GM12878 (cell line): ENCODE measurements around the gene SOX2. TPM values are rescaled to one million over a fixed set of nuclear protein-coding genes. Genes with fewer than 3 reads are reported as not detected.

ENCODE experiments used
- ATAC-seq: fragments of 200-7000 bp; cut with Tn5 transposase; 3 replicates; pipeline ENCODE4 v1.9.1; 2020; ENCODE audit warnings: mild to moderate bottlenecking, moderate library complexity
- BruUV-seq: library from RNA; stranded (reverse); fragments of 400-500 nt; replicated peaks from 2 replicates; lab custom pipeline; 2021; lab: Mats Ljungman, UMichigan
- CTCF ChIA-PET: fragments of 300-600 bp; sonication (Branson Sonifier 250); formaldehyde crosslinking; extraction: SDS; loops from one replicate; lab custom pipeline; 2021; ENCODE audit warnings: inconsistent platforms; lab: Yijun Ruan, JAX
- POLR2A ChIA-PET: fragments of 350-600 bp; formaldehyde crosslinking; extraction: SDS; loops from one replicate; lab custom pipeline; 2021; ENCODE audit warnings: inconsistent platforms; lab: Charles Lee
- RAD21 ChIA-PET: fragments of 300-600 bp; sonication (Branson Sonifier 250); formaldehyde crosslinking; loops from one replicate; lab custom pipeline; 2023; ENCODE audit warnings: antibody characterized with exemption; ENCODE audit not compliant: unreplicated experiment; lab: Charles Lee
- SMC1A ChIA-PET: fragments of 300-600 bp; sonication (Branson Sonifier 250); formaldehyde crosslinking; loops from one replicate; lab custom pipeline; 2023; ENCODE audit not compliant: unreplicated experiment, uncharacterized antibody; lab: Charles Lee
- DNase-seq: peaks from one replicate; pipeline ENCODE4 v3.0.0-alpha.2; 2011; ENCODE audit warnings: low read depth, low spot score
- FAIRE-seq: peaks from 3 replicates; lab custom pipeline; 2011; peaks lifted over from hg19 to GRCh38; lab: Jason Lieb, UNC
- H2AFZ ChIP-seq: 2 replicates; pipeline ENCODE4 v1.6.0; 2011; ENCODE audit warnings: low read depth, low read length, control low read depth; ENCODE audit not compliant: control insufficient read depth
- H3K27ac ChIP-seq: 2 replicates; pipeline ENCODE4 v1.5.1; 2011; ENCODE audit warnings: control low read depth; ENCODE audit not compliant: control insufficient read depth, insufficient read depth
- H3K27me3 ChIP-seq, 2 experiments: replicated peaks in 1 of 2; 2 replicates each; pipeline versions ENCODE4 v1.6.0 to v1.6.1; 2011; ENCODE audit warnings: low read length in 1 of 2; ENCODE audit not compliant: control insufficient read depth in 2 of 2, insufficient read depth in 2 of 2
- H3K36me3 ChIP-seq, 2 experiments: 2 replicates each; pipeline ENCODE4 v1.5.1; 2011; ENCODE audit warnings: low read length in 1 of 2; ENCODE audit not compliant: control insufficient read depth in 2 of 2, insufficient read depth in 2 of 2
- H3K4me1 ChIP-seq: 2 replicates; pipeline ENCODE4 v1.6.1; 2011; ENCODE audit warnings: mild to moderate bottlenecking, low read length, moderate library complexity, mixed read lengths; ENCODE audit not compliant: control insufficient read depth, insufficient read depth
- H3K4me2 ChIP-seq: 2 replicates; pipeline ENCODE4 v1.6.0; 2011; ENCODE audit warnings: control low read depth; ENCODE audit not compliant: control insufficient read depth, insufficient read depth
- H3K4me3 ChIP-seq: fragments of 200-600 bp; sonication (generic); 2 replicates; pipeline ENCODE4 v1.5.1; 2016
- H3K79me2 ChIP-seq: 2 replicates; pipeline ENCODE4 v1.6.0; 2011; ENCODE audit warnings: low read length; ENCODE audit not compliant: control insufficient read depth, insufficient read depth
- H3K9ac ChIP-seq: 2 replicates; pipeline ENCODE4 v1.8.0; 2011; ENCODE audit warnings: low read length, control low read depth, mixed read lengths; ENCODE audit not compliant: control insufficient read depth, insufficient read depth
- H3K9me3 ChIP-seq: replicated peaks from 3 replicates; pipeline ENCODE4 v1.5.1; 2011; ENCODE audit warnings: mild to moderate bottlenecking, low read length; ENCODE audit not compliant: control insufficient read depth, insufficient read depth
- H4K20me1 ChIP-seq: 2 replicates; pipeline ENCODE4 v1.6.0; 2011; ENCODE audit not compliant: control insufficient read depth, insufficient read depth
- ESRRA ChIP-seq: IDR thresholded peaks from 2 replicates; pipeline ENCODE4 v1.6.1; 2012; ENCODE audit warnings: mild to moderate bottlenecking, low read length, improper control_type of control experiment
- KLF5 ChIP-seq: fragments of 450-650 bp; IDR thresholded peaks from 2 replicates; pipeline ENCODE4 v1.6.1; 2014; ENCODE audit warnings: mild to moderate bottlenecking; ENCODE audit not compliant: partially characterized antibody
- MEF2A ChIP-seq: IDR thresholded peaks from 2 replicates; pipeline ENCODE4 v1.6.1; 2011; ENCODE audit warnings: low read depth, mild to moderate bottlenecking, low read length, moderate library complexity; ENCODE audit not compliant: insufficient read depth
- STAT3 ChIP-seq: IDR thresholded peaks from 2 replicates; pipeline ENCODE4 v1.6.1; 2011; ENCODE audit warnings: low read depth, low read length, improper control_type of control experiment
- TCF3 ChIP-seq: IDR thresholded peaks from 2 replicates; pipeline ENCODE4 v1.6.1; 2012; ENCODE audit warnings: low read depth, mild to moderate bottlenecking, low read length, borderline replicate concordance; ENCODE audit not compliant: insufficient read depth
- WGBS: methylation state at CpG from one replicate; pipeline ENCODE4 v1.1.6; 2016; ENCODE audit warnings: low lambda C conversion rate; ENCODE audit not compliant: insufficient replicate concordance, insufficient coverage; ENCODE audit errors: missing lambda C conversion rate; 5-methylcytosine and 5-hydroxymethylcytosine counted together
- in situ Hi-C: fragments of 300-500 bp; cut with MboI; formaldehyde crosslinking; loops from 9 replicates; pipeline ENCODE4 v1.14.3; 2018; ENCODE audit warnings: mixed read lengths
- intact Hi-C: fragments of 100-400 bp; cut with micrococcal nuclease; formaldehyde crosslinking; loops from one replicate; pipeline ENCODE4 v1.14.2; 2022; ENCODE audit not compliant: unreplicated experiment
- polyA plus RNA-seq, 11 experiments: library from polyadenylated mRNA; depleted of rRNA in 4 of 11; unstranded in 6 of 11; stranded (reverse) in 5 of 11; fragments of >200 nt; fragmentation: Nextera tagmentation in 4 of 11; fragmentation: Illumina TruSeq in 1 of 11; extraction: Ambion mirVana in 4 of 11; extraction: Trizol in 1 of 11; gene quantifications; 1 replicate in 1 of 11; 2 replicates in 10 of 11; pipeline versions ENCODE4 v1.2.1 to v1.2.3, GENCODE V29; 2011 to 2016; ENCODE audit warnings: inconsistent platforms in 2 of 11, missing spikeins in 2 of 11, low read depth in 1 of 11
- total RNA-seq, 4 experiments: library from RNA; depleted of rRNA in 3 of 4; stranded (reverse); fragments of >200 nt in 3 of 4; fragmentation: Illumina TruSeq in 1 of 4; extraction: Trizol in 1 of 4; gene quantifications; 2 replicates each; pipeline versions ENCODE4 v1.2.1 to v1.2.3, GENCODE V29; 2013 to 2021
- TF ChIP-seq, protein P1 (sequence below): IDR thresholded peaks from 2 replicates; pipeline ENCODE4 v1.6.1; 2012; ENCODE audit warnings: improper control_type of control experiment, low read depth, low read length; ENCODE audit not compliant: insufficient replicate concordance

The SOX2 gene
- total and polyA plus RNA-seq, 10 of the 15 experiments (the other 5 are each of a cell fraction or from before 2014, with no cell fraction given) = 0.06 to 0.10 (median 0.07) TPM; not detected in 6

DNA sequence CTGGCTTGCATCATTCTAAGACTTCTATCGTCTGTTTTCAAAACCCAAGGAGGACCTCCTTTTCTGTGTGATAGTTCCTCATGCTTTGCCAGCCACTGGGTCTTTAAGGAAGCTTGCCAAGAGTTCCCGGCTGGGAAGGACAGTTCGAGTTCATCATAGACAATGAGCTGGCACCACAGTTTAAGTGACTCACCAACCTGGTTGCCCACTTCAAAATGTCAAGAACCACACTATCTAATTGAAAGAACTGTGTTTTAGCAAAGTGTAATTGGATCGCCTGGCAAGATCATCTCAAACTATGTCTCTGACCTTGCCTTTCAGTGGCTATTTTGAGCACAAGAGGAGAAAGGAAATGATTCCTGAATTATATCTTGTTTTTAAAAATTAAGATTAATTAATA, 27.9 kb downstream of the SOX2 start:
- H3K4me2 ChIP-seq = no peak overlapping the region
- H2AFZ ChIP-seq = no peak overlapping the region
- no peaks in the 10 kb centered on the region for H3K27me3 ChIP-seq
- DNase-seq (no peak), ATAC-seq (no peak), FAIRE-seq (no peak)
- CTCF ChIA-PET = no interaction called here
- SMC1A ChIA-PET = no interaction called here
- intact Hi-C loops = no loop called here
- H3K36me3 ChIP-seq = no peaks in the 10 kb centered on the region
- no peaks in the 10 kb centered on the region for H4K20me1 ChIP-seq
- BruUV-seq = no TSS peak
- 58% methylated on average over 4 of the region's 4 CpGs for WGBS
- TF ChIP-seq MEF2A (no peak), TCF3 (no peak), STAT3 (no peak), KLF5 (no peak), ESRRA (no peak)
- TF ChIP-seq, protein P1, sequence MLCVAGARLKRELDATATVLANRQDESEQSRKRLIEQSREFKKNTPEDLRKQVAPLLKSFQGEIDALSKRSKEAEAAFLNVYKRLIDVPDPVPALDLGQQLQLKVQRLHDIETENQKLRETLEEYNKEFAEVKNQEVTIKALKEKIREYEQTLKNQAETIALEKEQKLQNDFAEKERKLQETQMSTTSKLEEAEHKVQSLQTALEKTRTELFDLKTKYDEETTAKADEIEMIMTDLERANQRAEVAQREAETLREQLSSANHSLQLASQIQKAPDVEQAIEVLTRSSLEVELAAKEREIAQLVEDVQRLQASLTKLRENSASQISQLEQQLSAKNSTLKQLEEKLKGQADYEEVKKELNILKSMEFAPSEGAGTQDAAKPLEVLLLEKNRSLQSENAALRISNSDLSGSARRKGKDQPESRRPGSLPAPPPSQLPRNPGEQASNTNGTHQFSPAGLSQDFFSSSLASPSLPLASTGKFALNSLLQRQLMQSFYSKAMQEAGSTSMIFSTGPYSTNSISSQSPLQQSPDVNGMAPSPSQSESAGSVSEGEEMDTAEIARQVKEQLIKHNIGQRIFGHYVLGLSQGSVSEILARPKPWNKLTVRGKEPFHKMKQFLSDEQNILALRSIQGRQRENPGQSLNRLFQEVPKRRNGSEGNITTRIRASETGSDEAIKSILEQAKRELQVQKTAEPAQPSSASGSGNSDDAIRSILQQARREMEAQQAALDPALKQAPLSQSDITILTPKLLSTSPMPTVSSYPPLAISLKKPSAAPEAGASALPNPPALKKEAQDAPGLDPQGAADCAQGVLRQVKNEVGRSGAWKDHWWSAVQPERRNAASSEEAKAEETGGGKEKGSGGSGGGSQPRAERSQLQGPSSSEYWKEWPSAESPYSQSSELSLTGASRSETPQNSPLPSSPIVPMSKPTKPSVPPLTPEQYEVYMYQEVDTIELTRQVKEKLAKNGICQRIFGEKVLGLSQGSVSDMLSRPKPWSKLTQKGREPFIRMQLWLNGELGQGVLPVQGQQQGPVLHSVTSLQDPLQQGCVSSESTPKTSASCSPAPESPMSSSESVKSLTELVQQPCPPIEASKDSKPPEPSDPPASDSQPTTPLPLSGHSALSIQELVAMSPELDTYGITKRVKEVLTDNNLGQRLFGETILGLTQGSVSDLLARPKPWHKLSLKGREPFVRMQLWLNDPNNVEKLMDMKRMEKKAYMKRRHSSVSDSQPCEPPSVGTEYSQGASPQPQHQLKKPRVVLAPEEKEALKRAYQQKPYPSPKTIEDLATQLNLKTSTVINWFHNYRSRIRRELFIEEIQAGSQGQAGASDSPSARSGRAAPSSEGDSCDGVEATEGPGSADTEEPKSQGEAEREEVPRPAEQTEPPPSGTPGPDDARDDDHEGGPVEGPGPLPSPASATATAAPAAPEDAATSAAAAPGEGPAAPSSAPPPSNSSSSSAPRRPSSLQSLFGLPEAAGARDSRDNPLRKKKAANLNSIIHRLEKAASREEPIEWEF = no peak
- H3K4me3 ChIP-seq = no peak overlapping the region
- H3K9ac ChIP-seq = no peak overlapping the region
- H3K79me2 ChIP-seq = no peaks in the 10 kb centered on the region
- no peaks in the 10 kb centered on the region for H3K4me1 ChIP-seq
- in situ Hi-C loops = no loop called here
- H3K27ac ChIP-seq = no peak overlapping the region
- H3K9me3 ChIP-seq = no peaks in the 10 kb centered on the region
- RAD21 ChIA-PET = no interaction called here
- POLR2A ChIA-PET = no interaction called here
